Endothelial cell of umbilical vein (primary cell): ENCODE results near the gene TRIM14. TPM values are rescaled to one million over a fixed set of nuclear protein-coding genes. Genes with fewer than 3 reads are reported as not detected.

Source experiments
- BruUV-seq: library from RNA; stranded (reverse); fragments of 400-500 nt; replicated peaks from 2 replicates; lab custom pipeline; 2021; lab: Mats Ljungman, UMichigan
- CTCF ChIA-PET: fragments of 300-600, 350-600 bp; sonication (Branson Sonifier 250); formaldehyde crosslinking; loops from one replicate; lab custom pipeline; 2021; ENCODE audit warnings: antibody characterized with exemption, inconsistent platforms; lab: Charles Lee
- POLR2A ChIA-PET: fragments of 300-600, 350-600 bp; sonication (Branson Sonifier 250); formaldehyde crosslinking; loops from one replicate; lab custom pipeline; 2021; ENCODE audit warnings: antibody characterized with exemption, inconsistent platforms; lab: Charles Lee
- DNase-seq: peaks from one replicate; pipeline ENCODE4 v3.0.0-alpha.2; 2011; ENCODE audit warnings: low read depth, low spot score
- FAIRE-seq: peaks from 2 replicates; lab custom pipeline; 2011; peaks lifted over from hg19 to GRCh38; lab: Jason Lieb, UNC
- H2AFZ ChIP-seq: 2 replicates; pipeline ENCODE4 v1.6.0; 2012; ENCODE audit warnings: low read depth, low read length, control low read depth, inconsistent platforms
- H3K27ac ChIP-seq: 2 replicates; pipeline ENCODE4 v1.5.1; 2011; ENCODE audit warnings: low read depth, mild to moderate bottlenecking, control low read depth, low read length, moderate library complexity; ENCODE audit not compliant: insufficient read depth
- H3K27me3 ChIP-seq, 2 experiments: 2 replicates each; pipeline versions ENCODE4 v1.6.0 to v1.6.1; 2011; ENCODE audit warnings: low read length in 2 of 2, mixed read lengths in 1 of 2; ENCODE audit not compliant: control insufficient read depth in 2 of 2, insufficient read depth in 2 of 2
- H3K36me3 ChIP-seq, 2 experiments: 2 replicates in 1 of 2; 3 replicates in 1 of 2; pipeline ENCODE4 v1.5.1; 2011; ENCODE audit warnings: low read length in 2 of 2, mild to moderate bottlenecking in 1 of 2, moderate library complexity in 1 of 2; ENCODE audit not compliant: control insufficient read depth in 2 of 2, insufficient read depth in 2 of 2; ENCODE audit errors: extremely low read depth in 1 of 2
- H3K4me1 ChIP-seq: 3 replicates; pipeline ENCODE4 v1.5.1; 2011; ENCODE audit warnings: mild to moderate bottlenecking, low read length; ENCODE audit not compliant: control insufficient read depth, insufficient read depth; ENCODE audit errors: extremely low read depth
- H3K4me2 ChIP-seq: 2 replicates; pipeline ENCODE4 v1.6.1; 2011; ENCODE audit warnings: low read length, control low read depth, mixed read lengths; ENCODE audit not compliant: insufficient read depth
- H3K4me3 ChIP-seq, 3 experiments: fragments of 200-600 bp in 1 of 3; sonication (generic), shearing (Covaris generic) in 1 of 3; replicated peaks in 1 of 3; 2 replicates each; pipeline ENCODE4 v1.5.1; 2011 to 2016; ENCODE audit warnings: control low read depth in 3 of 3, low read length in 3 of 3, mild to moderate bottlenecking in 2 of 3, inconsistent platforms in 1 of 3, low read depth in 1 of 3, moderate library complexity in 1 of 3; ENCODE audit not compliant: insufficient read depth in 1 of 3
- H3K79me2 ChIP-seq: 2 replicates; pipeline ENCODE4 v1.6.0; 2012; ENCODE audit warnings: low read length, inconsistent platforms; ENCODE audit not compliant: control insufficient read depth, insufficient read depth
- H3K9ac ChIP-seq: replicated peaks from 2 replicates; pipeline ENCODE3; 2011; ENCODE audit warnings: low read length, control low read depth; ENCODE audit not compliant: insufficient read depth; ENCODE audit errors: extremely low read depth
- H3K9me1 ChIP-seq: replicated peaks from 3 replicates; pipeline ENCODE4 v1.6.0; 2011; ENCODE audit warnings: mild to moderate bottlenecking, low read length; ENCODE audit not compliant: control insufficient read depth, insufficient read depth; ENCODE audit errors: extremely low read depth
- H3K9me3 ChIP-seq: replicated peaks from 2 replicates; pipeline ENCODE4 v1.5.1; 2012; ENCODE audit warnings: low read length, inconsistent platforms; ENCODE audit not compliant: control insufficient read depth, insufficient read depth
- H4K20me1 ChIP-seq: replicated peaks from 2 replicates; pipeline ENCODE3; 2011; ENCODE audit warnings: mild to moderate bottlenecking, low read length; ENCODE audit not compliant: control insufficient read depth, insufficient read depth; ENCODE audit errors: extremely low read depth
- EZH2 ChIP-seq: IDR thresholded peaks from 2 replicates; pipeline ENCODE4 v1.6.1; 2012; ENCODE audit warnings: borderline replicate concordance, low read depth, mild to moderate bottlenecking, moderate library complexity, low read length, inconsistent platforms; ENCODE audit not compliant: severe bottlenecking
- FOS ChIP-seq: IDR thresholded peaks from 2 replicates; pipeline ENCODE4 v1.6.1; 2011; ENCODE audit warnings: mild to moderate bottlenecking, low read length, moderate library complexity, borderline replicate concordance; ENCODE audit not compliant: insufficient read depth
- GATA2 ChIP-seq: IDR thresholded peaks from 2 replicates; pipeline ENCODE4 v1.7.0; 2011; ENCODE audit warnings: low read depth, mild to moderate bottlenecking, moderate library complexity, mixed read lengths, low read length; ENCODE audit not compliant: insufficient read length, insufficient read depth
- JUN ChIP-seq: IDR thresholded peaks from 2 replicates; pipeline ENCODE4 v1.6.1; 2011; ENCODE audit warnings: borderline replicate concordance, low read depth; ENCODE audit not compliant: insufficient read length, insufficient read depth
- MAX ChIP-seq: IDR thresholded peaks from 2 replicates; pipeline ENCODE4 v1.6.1; 2011; ENCODE audit not compliant: insufficient read depth, insufficient read length
- MYC ChIP-seq: IDR thresholded peaks from one replicate; pipeline ENCODE4 v1.6.1; 2011; ENCODE audit warnings: mild to moderate bottlenecking, low read depth, low read length
- POLR2A ChIP-seq: IDR thresholded peaks from 2 replicates; pipeline ENCODE4 v1.6.1; 2012; ENCODE audit warnings: low read depth, mild to moderate bottlenecking, control low read depth, low read length
- POLR2AphosphoS5 ChIP-seq: IDR thresholded peaks from 2 replicates; pipeline ENCODE4 v1.6.1; 2012; ENCODE audit warnings: low read depth, mild to moderate bottlenecking, control low read depth, low read length, moderate library complexity; ENCODE audit not compliant: insufficient read depth
- dilution Hi-C: fragments of 300-500 bp; cut with MboI; formaldehyde crosslinking; loops from one replicate; pipeline ENCODE4 v1.15.0; 2019; ENCODE audit warnings: low sequenced_read_pairs; ENCODE audit not compliant: extremely low pct_ligation_motif_present
- intact Hi-C: fragments of 100-400 bp; cut with micrococcal nuclease; formaldehyde crosslinking; loops from one replicate; pipeline ENCODE4 v1.10.0; 2022
- polyA plus RNA-seq, 4 experiments: library from polyadenylated mRNA; depleted of rRNA in 3 of 4; stranded (reverse) in 3 of 4; unstranded in 1 of 4; fragments of >200 nt; gene quantifications; 2 replicates each; pipeline versions ENCODE4 v1.2.1 to v1.2.3, GENCODE V29; 2011 to 2012; ENCODE audit warnings: missing spikeins in 1 of 4
- total RNA-seq: library from RNA; stranded (reverse); gene quantifications from 2 replicates; pipeline ENCODE4 v1.2.3, GENCODE V29; 2021
- TF ChIP-seq, protein P1 (sequence below), 2 donors: IDR thresholded peaks; 1 replicate in 1 of 2; 2 replicates in 1 of 2; pipeline ENCODE4 v1.5.1; 2011; ENCODE audit warnings: low read length in 2 of 2, mild to moderate bottlenecking in 2 of 2, moderate library complexity in 2 of 2, control low read depth in 1 of 2, inconsistent platforms in 1 of 2, low read depth in 1 of 2; ENCODE audit not compliant: insufficient read depth in 1 of 2; ENCODE audit errors: extremely low read depth in 1 of 2

The TRIM14 gene
- total and polyA plus RNA-seq, 2 donors (not counting 3 experiments of a cell fraction or from before 2014, with no cell fraction given) = 4.8 to 10.7 TPM

DNA sequence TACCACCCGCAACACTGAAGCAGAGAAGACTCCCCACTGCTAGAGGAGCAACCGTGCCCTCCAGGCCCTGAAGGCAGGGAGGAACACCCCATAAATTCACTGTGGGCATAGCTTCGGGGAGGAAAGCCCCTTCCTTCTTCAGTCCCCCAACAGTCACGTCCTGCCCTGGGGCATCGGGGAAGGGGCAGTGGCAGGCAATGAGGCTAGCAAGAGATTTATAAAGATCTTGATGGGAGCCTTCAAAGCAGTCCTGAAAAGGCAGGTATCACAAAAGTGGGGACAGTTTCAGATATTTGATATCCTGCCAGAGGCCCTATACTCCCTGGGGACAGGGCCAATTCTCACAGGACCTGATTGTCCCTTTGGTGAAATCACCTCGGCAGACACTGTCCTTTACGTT lies 16.9 kb upstream of the TRIM14 start:
- Histone ChIP-seq H3K79me2 (no peaks in the 10 kb centered on the region), H3K9ac (no peak overlapping the region), H3K36me3 (no peaks in the 10 kb centered on the region), H3K4me3 (no peak overlapping the region), H3K4me1 (no peaks in the 10 kb centered on the region), H3K27ac (no peak overlapping the region), H3K9me3 (no peaks in the 10 kb centered on the region), H3K4me2 (no peak overlapping the region), H4K20me1 (no peaks in the 10 kb centered on the region), H2AFZ (no peak overlapping the region), H3K9me1 (no peaks in the 10 kb centered on the region), H3K27me3 (no peaks in the 10 kb centered on the region)
- no peak for FAIRE-seq
- BruUV-seq = no TSS peak
- no peak for TF ChIP-seq POLR2AphosphoS5
- no peak for TF ChIP-seq MAX
- TF ChIP-seq, protein P1, sequence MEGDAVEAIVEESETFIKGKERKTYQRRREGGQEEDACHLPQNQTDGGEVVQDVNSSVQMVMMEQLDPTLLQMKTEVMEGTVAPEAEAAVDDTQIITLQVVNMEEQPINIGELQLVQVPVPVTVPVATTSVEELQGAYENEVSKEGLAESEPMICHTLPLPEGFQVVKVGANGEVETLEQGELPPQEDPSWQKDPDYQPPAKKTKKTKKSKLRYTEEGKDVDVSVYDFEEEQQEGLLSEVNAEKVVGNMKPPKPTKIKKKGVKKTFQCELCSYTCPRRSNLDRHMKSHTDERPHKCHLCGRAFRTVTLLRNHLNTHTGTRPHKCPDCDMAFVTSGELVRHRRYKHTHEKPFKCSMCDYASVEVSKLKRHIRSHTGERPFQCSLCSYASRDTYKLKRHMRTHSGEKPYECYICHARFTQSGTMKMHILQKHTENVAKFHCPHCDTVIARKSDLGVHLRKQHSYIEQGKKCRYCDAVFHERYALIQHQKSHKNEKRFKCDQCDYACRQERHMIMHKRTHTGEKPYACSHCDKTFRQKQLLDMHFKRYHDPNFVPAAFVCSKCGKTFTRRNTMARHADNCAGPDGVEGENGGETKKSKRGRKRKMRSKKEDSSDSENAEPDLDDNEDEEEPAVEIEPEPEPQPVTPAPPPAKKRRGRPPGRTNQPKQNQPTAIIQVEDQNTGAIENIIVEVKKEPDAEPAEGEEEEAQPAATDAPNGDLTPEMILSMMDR (IDR thresholded peaks at IDR 0.05; ENCODE audit: extremely low read depth in 1 of 2, insufficient read depth in 1 of 2, low read depth in 1 of 2, low read length in 2 of 2) = no peak
- TF ChIP-seq EZH2 = no peak
- TF ChIP-seq JUN = no peak
- no peak for TF ChIP-seq POLR2A
- TF ChIP-seq MYC = no peak
- no peak for TF ChIP-seq FOS
- no peak for TF ChIP-seq GATA2
- POLR2A ChIA-PET = no interaction called here
- dilution Hi-C loops = no loop called here
- DNase-seq = no peak
- CTCF ChIA-PET = no interaction called here
- intact Hi-C loops = no loop called here
